ENCODE data around the gene CNNM1.

Gene CNNM1

DNA sequence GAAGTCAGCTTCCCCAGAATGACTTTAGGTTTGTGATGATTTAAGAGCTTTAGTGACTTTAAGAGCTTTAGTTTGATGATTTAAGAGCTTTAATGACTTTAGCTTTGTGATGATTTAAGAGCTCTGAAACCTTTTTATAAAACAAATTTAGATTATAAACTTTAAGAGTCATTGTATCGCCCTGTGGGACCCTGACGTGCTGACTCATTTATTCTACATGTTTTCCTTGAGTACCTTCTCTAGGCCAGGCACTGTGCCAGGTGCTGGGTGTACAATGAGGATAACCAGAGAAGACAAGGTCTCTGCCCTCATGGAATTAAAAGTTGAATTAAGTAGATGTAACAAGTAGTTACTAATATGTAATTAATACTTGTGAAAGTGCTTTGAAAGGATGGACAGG lies 45.4 kb downstream of the CNNM1 start:
- DNase-seq (ENCODE audit: low spot score) = no peak

DNA sequence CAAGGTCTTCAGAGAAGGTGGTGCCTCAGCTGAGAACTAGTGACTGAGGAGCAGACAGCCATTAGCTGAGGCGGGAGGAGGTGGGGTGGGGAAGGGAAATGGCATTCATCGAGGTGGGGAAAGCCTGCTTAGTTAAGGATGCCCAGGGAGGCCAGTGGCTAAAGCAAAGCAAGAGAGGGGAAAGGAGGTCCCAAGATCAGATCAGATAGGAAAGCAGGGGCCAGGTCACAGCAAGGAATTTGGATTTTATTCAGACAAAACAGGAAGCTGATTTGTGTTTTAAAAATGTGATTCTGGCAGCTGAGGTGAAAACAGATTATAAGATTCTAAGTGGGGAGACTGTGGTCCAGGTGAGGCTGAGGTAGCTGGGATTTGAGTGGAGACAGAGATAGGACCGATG lies 45.8 kb downstream of the CNNM1 start:
- no peak for DNase-seq (ENCODE audit: low spot score)

DNA sequence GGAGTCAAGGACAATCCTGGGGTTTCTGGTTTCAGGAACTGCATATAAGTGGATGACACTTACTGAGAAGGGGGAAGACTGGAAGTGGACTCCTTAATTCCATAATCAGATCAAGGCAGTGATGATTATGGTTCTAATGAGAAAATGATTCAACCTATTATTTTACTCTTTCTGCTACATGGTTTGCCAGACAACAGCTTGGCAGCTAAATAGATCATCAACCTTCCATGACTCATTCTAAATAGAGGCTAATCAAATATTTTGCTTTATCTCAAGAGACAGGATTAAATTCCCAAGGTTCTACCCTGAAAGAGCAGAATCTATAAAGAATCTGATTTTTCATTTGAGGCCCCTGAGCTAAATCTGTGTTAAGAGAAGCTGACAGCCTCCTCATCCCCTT lies 46.3 kb downstream of the CNNM1 start:
- DNase-seq (ENCODE audit: low spot score) = no peak

DNA sequence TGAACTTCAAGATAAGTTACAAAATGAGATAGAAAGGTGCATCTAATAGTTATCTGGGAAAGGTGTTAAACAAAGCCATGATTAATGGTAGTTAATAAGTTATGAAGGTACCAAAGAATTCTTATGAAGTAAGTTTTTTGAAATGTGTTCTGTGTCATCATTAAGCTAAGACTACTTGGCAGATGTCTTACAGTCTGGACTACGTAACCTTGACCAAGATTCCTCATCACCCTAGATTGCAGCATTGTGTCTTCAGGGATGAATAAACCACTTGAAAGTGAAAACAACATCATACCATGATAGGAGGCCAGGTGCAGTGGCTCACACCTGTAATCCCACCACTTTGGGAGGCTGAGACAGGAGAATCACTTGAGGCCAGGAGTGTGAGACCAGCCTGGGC lies 53.0 kb downstream of the CNNM1 start:
- DNase-seq (ENCODE audit: low spot score) = no peak

DNA sequence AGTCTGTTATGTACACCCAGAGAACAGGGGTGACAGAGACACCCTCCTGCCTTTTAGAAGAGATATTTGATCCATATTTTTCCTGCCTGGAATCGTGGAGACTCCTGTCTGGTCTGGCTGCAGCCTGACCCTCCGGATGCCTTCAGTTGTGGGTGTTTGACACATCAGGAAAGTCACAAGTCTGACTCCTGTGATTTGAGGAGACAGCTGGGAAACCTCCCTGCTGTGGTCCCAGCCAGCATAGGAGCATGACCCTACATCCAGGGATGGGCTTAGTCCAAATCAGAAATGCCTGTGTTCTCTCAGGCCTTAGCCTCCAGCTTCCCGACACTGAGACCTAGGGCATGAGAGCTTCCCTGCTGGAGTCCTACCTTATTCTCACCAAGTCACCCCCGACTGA lies 57.9 kb downstream of the CNNM1 start:
- no peak for DNase-seq (ENCODE audit: low spot score)

DNA sequence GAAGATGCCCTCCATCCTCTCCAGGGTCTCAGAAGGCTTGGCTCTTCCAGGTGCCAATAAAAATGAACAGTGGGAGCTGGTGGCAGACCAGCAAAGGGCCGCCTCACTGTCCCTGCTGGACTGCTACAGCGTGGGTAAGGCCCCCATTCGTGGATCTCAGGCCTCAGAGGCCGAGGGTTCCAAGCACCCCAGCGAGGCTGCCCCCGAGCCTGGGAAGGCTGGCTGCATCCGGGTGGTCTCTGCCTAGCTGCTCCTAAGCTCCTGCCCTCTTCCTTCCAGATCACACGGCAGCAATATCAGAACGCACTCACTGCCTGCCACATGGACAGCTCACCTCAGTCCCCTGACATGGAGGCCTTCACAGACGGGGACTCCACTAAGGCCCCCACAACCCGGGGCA lies 58.4 kb downstream of the CNNM1 start:
- DNase-seq (ENCODE audit: low spot score) = no peak

DNA sequence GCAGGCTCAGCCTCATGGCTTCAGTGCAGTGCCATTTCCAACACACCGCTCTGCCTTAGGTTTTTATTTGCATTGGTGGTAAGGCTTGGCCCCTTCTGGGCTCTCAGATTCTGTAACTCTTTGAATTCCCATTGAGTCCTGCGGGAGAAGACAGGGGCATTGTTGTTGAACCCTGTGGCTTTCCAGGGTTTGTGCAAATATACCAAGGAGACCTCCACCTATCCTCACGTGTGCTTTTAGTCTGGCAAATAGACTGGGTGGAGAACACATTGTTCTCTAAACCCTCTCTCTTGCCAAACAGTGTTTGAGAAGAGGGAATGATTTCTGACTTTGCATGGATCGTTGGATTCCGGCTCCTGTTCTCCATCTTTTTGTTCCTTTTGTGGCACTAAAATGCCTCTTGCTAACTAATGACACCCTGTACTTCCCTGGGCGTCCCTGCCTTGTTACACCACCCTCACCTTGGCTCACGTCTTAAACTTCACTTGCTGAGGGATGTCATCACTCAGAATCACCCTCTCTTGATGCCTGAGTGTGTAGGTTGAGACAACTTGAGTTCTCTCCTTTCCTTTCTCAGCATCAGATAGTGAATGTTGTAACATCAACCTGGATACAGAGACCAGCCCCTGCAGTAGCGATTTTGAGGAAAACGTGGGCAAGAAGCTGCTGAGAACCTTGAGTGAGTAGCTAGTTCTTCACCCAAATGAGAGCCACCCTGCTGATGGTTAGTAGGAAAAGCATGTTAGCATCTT lies 60.7 kb downstream of the CNNM1 start:
- no peak for DNase-seq (ENCODE audit: low spot score)

DNA sequence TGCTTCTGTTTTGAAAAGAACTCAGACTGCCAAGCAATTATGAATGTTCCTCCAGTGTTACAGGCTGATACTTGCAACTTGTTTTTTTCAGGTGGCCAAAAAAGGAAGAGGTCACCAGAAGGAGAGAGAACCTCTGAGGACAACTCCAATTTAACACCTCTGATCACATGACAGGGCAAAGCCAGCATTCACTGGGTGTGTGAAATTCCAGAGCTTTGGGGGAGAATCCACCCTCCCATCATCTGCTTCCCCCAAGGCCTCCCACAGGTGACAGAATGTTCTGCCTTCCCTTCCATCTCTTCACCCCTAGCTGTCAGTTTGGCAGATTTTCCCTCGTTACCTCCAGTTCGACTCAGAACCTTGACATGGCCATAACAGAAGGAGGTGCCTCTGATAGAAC lies 62.2 kb downstream of the CNNM1 start:
- DNase-seq (ENCODE audit: low spot score) = no peak

DNA sequence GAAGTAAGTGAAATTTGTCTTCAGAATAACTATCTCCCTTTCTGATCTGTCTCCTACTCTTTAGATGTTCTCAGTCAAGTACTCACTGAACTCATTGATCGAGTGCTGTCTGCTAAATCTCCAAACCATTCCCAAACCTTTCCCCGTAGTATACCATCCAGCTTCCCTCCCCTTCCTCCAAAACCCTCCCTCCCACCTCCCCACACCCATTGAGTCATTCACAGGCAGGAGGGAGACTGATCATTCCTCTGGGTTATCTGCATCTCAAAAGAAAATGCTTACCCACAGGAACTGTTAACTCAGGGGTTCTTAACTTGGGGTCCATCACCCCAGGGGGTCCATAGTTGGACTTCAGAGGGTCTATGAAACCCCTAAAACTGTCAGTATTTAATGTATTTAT lies 63.9 kb downstream of the CNNM1 start:
- DNase-seq (ENCODE audit: low spot score) = no peak

DNA sequence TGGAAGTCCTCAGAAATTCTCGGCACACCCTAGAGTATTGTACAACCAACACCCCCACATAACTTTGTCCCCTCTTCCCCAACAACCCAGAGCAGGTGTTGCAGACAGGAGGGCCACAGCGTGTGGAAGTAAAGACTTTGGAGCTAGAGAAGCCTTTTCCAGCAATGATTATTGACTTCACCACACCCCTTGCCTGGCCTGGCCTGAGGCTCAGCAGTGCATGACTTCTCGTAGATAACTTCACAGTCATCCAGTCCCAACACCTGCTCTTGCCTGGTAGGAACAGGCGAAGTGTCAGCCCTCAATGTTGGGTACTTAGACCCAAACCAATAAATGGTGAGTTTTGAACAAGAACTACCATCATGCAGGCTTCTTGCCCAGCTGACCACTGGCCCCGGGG lies 64.5 kb downstream of the CNNM1 start:
- no peak for DNase-seq (ENCODE audit: low spot score)

DNA sequence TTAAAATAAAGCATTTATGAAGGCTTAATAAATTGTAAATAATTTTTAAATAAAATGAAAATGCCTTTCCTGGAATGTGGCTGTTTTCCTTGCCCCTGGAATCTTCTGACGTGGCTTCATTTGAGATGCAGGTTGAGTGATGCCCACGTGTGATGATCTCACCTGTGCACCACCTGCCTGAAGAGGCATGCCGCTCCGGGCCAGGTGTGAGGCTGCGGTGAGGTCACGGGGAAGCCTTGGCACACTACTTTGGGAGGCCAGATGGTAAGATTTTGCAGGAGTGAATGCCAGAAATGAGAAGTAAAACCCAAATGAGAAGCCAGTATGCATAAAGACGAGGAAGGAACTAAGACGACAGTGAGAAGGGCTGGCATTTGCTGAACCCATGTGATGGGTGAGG lies 65.1 kb downstream of the CNNM1 start:
- DNase-seq (ENCODE audit: low spot score) = no peak

DNA sequence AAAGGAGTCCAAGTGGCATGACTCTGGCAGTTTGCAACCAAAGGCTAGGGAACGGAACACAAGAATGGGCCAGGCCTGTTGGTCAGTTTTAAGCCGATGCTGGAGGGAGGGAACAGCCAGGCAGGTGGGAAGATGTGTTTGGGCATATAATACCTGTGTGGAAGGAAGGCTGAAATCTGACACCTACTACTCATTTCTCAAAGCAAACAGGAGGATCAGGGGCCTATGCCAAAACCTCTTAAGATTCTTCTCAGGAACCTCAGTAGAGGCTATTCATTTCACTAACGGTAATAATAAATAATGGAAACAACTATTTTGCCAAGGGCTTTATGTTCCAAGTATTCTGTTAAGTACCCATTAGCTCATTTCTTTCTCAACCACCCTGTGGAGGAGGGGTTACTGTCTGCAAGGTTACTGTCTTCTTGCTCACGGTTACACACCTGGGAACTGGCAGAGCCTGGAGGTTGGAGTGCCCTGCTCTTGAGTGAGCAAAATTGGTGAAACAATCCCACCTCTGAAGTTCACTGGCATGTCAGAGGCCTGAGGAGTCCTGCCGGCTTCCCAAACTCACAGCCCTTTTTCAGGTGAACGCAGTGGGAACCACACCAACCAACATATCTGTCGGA lies 65.7 kb downstream of the CNNM1 start:
- no peak for DNase-seq (ENCODE audit: low spot score)

DNA sequence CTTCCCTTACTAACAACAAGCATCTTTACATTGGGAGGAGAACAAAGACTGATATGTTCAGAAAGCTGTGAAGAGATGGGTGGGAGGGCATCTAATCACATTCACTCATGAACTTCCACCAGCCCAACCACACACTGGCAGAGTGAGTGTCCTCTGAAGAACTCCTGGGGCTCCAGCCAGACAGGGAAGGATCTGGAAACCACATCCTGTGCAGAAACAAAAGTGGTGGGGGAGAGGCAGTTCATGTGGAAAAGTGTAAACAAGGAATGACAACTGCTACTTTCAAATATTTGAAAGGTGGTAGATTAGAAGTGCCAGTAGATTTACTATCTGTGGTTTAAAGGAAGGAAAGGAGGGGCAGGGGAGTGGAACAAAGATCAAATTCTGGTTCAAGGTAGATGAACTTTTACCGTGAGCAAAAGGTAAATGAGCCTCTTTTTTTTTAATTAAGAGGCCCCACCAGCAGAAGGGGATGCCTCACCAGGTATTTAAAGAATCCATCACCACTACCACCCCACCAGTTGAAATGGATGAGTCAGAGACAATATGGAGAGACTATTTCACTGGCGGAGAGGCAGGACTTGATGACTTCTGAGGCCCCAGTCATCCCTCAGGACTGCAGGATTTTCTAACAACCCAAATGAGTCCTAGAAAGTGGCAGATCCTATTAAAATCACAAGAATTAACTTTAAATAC lies 66.7 kb downstream of the CNNM1 start:
- DNase-seq (ENCODE audit: low spot score) = no peak

DNA sequence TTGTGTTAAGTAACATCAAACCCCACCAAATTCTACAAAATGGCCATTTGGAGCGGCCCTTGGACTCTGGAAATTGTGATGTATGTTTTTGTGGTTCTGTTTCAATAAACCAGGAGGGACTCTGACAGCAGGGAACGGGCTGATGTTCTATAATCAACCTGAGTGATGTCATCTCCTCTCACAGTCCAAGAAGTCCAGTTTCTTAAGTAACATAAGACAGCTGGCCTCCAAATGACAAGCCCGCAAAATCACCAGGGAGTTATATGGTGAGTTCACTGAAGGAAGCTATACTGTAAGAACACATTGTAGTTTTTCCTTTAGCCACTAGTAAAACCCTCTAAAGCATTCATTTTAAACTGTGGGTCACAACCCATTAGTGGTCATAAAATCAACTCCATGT lies 67.3 kb downstream of the CNNM1 start:
- DNase-seq (ENCODE audit: low spot score) = no peak

DNA sequence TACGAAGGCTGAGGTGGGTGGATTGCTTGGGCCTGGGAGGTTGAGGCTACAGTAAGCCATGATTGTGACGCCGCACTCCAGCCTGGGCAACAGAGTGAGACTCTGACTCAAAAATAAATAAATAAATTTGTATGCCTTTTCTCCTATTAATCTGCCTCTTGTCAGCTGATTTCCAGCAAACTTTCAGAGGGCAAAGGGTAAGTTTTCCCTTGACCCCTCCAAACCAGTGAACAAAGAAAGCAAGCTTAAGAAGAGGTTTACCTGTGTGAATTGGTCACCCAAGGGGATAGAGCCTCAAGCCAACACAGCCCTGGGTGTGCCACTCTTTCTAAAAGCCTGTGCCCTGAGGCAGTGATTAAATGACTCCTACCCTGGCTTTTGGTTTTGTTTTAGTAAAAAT lies 70.5 kb downstream of the CNNM1 start:
- DNase-seq (ENCODE audit: low spot score) = no peak

DNA sequence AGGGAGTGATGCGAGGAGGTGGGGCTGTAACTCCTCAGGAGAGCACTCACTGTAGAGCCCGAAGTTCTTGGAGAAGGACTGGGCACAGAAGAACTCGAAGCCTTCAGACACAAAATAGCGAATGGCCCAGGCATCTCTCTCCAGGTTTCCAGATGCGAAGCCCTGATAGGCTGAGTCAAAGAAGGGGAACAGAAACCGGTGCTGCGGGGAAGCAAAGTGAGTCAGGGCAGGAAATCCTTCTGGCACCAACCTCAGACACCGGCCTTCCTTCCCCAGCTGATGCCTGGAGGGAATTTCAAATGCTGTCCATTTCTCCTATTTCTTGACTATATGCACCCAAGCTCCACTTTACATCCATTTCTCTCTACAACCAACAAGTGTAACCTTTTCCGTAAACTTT lies 74.5 kb downstream of the CNNM1 start:
- no peak for DNase-seq (ENCODE audit: low spot score)

DNA sequence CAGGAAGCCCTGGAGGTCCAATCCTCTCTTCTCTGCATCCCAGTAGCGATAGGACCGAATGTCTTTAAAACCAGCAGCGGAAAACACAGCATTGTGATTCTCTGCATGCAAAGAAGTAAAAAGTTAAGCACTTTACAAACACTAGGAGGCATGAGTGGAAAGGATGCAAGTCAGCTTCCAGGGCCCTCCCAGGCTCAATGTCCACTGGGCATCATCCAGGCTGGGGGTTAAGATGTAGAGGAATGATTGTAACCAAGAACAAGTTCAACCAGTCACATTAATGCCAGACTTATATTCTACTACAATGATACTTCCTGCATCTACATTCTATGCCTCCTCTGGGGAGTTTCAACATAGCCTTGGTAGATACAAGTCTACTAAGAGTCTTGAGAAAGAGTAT lies 77.0 kb downstream of the CNNM1 start:
- no peak for DNase-seq (ENCODE audit: low spot score)

DNA sequence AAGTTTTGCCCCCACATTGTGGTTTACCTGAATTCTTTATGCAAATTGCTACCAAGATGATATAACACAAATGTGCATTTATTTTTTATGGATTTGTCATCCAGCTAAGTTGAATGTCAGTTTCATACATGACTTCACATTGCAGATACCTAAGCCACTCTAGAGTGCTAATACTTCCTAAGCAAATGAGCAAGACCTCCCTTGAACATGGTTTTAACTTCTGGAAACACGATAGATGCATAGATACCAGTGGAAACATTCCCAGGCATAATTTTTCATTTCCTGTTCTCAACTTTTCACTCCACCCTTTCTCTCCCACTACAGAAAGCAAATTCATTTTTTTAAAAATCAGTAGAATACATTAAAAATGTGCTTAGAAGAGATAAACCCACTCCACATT lies 81.0 kb downstream of the CNNM1 start:
- DNase-seq (ENCODE audit: low spot score) = no peak

DNA sequence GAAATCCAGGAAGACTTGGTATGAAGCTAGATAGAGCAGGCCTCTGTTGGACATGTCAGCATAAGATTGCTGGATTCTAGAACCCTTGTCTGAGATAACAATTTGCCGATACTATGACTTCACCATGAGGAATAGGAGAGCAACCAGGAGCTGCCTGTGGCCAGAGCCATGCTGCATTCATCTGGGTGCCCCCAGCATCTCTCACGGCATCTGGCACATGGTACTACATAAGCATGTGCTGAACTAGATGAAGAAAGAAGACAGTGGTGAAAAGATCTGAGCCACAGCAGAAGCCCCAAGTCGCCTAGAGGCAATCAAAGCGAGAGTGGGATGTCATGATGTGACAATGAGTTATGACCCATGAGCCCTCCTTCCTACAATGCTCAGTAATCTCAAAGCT lies 81.7 kb downstream of the CNNM1 start:
- DNase-seq (ENCODE audit: low spot score) = no peak

DNA sequence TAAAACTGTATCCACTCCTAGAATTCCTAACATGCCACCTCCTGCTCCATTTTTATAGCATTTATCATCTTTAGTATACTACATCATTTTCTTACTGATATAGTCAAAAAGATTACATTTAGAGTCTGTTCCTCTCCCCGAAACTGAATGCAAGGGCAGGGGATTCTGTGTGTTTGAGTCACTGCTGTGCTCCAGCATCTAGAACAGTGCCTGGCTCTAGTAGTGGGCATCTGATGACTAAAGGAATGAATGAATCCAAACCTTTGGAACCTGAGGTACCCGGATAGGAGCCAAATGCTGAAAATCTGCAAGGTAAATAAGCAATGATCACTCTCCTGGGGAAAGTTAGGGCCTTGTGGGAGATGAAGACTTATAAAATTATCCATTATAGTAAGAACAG lies 82.4 kb downstream of the CNNM1 start:
- DNase-seq (ENCODE audit: low spot score) = no peak

DNA sequence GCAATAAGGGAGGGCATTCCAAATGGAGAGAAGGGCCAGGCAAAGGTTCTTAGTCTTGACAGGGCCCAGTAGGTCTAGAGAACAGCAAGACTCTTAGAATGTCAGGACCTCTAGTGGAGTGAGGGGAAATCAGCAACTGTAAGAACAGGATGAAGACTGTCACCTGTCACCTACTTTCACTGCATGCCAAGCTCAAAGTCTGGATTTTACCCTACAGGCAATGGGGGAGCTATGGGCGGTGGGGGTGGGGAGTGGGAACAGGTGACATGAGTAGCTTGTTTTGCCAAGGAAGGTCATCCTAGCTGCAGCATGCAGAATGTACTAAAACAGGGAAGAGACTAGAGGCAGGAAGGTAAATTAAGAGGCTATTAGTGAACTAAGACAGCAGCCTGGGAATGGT lies 82.9 kb downstream of the CNNM1 start:
- no peak for DNase-seq (ENCODE audit: low spot score)

DNA sequence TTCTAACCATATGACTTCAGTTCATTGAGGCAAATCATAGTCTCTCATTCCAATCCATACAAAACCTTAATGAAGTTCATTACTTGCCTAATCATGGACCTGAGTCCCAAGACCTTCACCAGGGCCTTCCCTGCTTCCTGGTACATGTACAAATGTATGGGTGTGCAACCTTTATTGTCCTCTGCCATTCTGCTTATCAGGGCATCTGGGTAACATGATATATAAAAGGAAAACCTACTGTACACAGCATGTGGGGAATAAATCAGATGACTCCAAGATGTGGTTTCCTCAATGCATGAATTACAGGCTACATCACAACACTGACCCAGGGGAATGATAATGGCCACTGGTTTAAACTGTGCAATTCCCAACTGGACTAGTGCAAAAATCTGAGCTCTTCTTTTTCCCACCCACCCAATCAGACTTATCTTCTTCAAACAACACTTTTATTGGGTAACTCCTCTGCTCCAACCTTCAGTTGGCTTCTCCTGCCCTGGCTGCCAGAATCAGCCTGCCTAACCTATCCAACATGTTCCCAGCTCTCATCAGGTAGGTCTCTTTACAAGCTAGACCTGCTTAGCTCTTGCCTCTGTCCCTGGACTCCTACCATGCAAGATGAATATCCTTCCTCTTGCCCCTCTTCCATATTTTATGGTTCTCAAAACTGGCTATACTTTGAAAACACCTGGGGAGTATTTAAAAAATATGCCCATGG lies 89.9 kb downstream of the CNNM1 start:
- no peak for DNase-seq (ENCODE audit: low spot score)

DNA sequence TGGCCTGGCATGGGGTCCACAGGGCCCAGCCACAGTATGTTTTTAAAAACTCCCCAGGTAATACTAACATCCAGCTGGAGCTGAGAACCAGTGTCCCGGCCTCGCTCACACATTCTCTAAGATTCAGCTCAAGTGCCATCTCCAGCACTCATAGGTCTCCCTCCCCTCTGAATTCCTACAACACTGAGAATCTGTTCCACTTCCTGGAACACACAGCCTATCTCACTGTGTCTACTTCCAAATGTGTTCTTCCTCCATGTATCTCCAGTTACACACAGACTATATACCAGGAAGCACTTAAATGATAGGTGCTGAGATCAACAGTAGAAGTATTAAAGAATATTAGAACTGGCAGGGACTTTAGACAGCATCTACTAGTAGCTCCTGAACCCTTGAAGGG lies 90.5 kb downstream of the CNNM1 start:
- DNase-seq (ENCODE audit: low spot score) = no peak
